ENCODE data around the gene MFSD6L.

GRCh38 chr17:8818654-8819330 is 19.6 kb upstream of the MFSD6L start:
- TF ChIP-seq GATA3 (IDR thresholded peaks at IDR 0.05; ENCODE audit: low read depth, low read length) (no peak), GATA2 (IDR thresholded peaks at IDR 0.05; ENCODE audit: low read depth, low read length) (no peak)

Measured in SH-SY5Y (cell line).